HepG2 (cell line): ENCODE data around the gene NRN1L. TPM values are rescaled to one million over a fixed set of nuclear protein-coding genes. Genes with fewer than 3 reads are reported as not detected.

Source experiments
- ATAC-seq: fragments of 200-7000 bp; cut with Tn5 transposase; 3 replicates; pipeline ENCODE4 v1.9.1; 2020; ENCODE audit warnings: mild to moderate bottlenecking, moderate library complexity
- BruUV-seq: library from RNA; stranded (reverse); fragments of 400-500 nt; replicated peaks from 2 replicates; lab custom pipeline; 2021; lab: Mats Ljungman, UMichigan
- CTCF ChIA-PET: fragments of 300-600 bp; formaldehyde crosslinking; extraction: SDS; loops from one replicate; lab custom pipeline; 2021; ENCODE audit warnings: low total read pairs, inconsistent platforms, low intra/inter-chr PET ratio; lab: Yijun Ruan, JAX
- POLR2A ChIA-PET: fragments of 350-600 bp; sonication (Branson Sonifier 250); formaldehyde crosslinking; loops from one replicate; lab custom pipeline; 2020; ENCODE audit warnings: antibody characterized with exemption, inconsistent platforms; lab: Yijun Ruan, JAX
- DNase-seq: peaks from one replicate; pipeline ENCODE4 v3.0.0-alpha.2; 2015; ENCODE audit warnings: low spot score
- FAIRE-seq: peaks from 3 replicates; lab custom pipeline; 2011; peaks lifted over from hg19 to GRCh38; lab: Jason Lieb, UNC
- H2AFZ ChIP-seq: one replicate; pipeline ENCODE4 v1.6.1; 2011; ENCODE audit warnings: low read length, inconsistent platforms
- H3K27ac ChIP-seq: fragments of 300-600 bp; 3 replicates; pipeline ENCODE4 v1.8.0; 2011; ENCODE audit warnings: mixed run types, mild to moderate bottlenecking, mixed read lengths, low read length, inconsistent platforms; ENCODE audit not compliant: insufficient read depth; ENCODE audit errors: extremely low read length
- H3K27me3 ChIP-seq, 2 experiments: fragments of 200-600 bp in 1 of 2; 2 replicates in 1 of 2; 3 replicates in 1 of 2; pipeline versions ENCODE4 v1.6.0 to v1.8.0; 2011; ENCODE audit warnings: low read length in 2 of 2, mild to moderate bottlenecking in 2 of 2, moderate library complexity in 2 of 2, inconsistent platforms in 1 of 2; ENCODE audit not compliant: insufficient read depth in 2 of 2, control insufficient read depth in 1 of 2
- H3K36me3 ChIP-seq, 2 experiments: fragments of 200-600 bp in 1 of 2; replicated peaks in 1 of 2; 2 replicates in 1 of 2; 3 replicates in 1 of 2; pipeline versions ENCODE4 v1.5.1 to v1.8.0; 2011; ENCODE audit warnings: low read length in 2 of 2, inconsistent platforms in 1 of 2; ENCODE audit not compliant: insufficient read depth in 2 of 2, control insufficient read depth in 1 of 2
- H3K4me1 ChIP-seq: 2 replicates; pipeline ENCODE4 v1.5.1; 2012; ENCODE audit warnings: low read length, inconsistent platforms; ENCODE audit not compliant: insufficient read depth
- H3K4me2 ChIP-seq: 2 replicates; pipeline ENCODE4 v1.6.0; 2011; ENCODE audit warnings: low read depth, low read length, inconsistent platforms
- H3K4me3 ChIP-seq, 3 experiments: fragments of 200-600 bp in 1 of 3; sonication (generic), shearing (Covaris generic) in 1 of 3; replicated peaks in 1 of 3; 2 replicates each; pipeline ENCODE4 v1.5.1; 2011 to 2016; ENCODE audit warnings: low read length in 3 of 3, inconsistent platforms in 2 of 3, low read depth in 2 of 3, mild to moderate bottlenecking in 2 of 3, control low read depth in 1 of 3, mixed read lengths in 1 of 3; ENCODE audit not compliant: insufficient read depth in 1 of 3
- H3K79me2 ChIP-seq: one replicate; pipeline ENCODE4 v1.6.1; 2011; ENCODE audit warnings: low read length, inconsistent platforms; ENCODE audit not compliant: insufficient read depth
- H3K9ac ChIP-seq: 2 replicates; pipeline ENCODE4 v1.6.0; 2011; ENCODE audit warnings: mild to moderate bottlenecking, low read depth, low read length, inconsistent platforms; ENCODE audit not compliant: insufficient read depth
- H3K9me3 ChIP-seq: 2 replicates; pipeline ENCODE4 v1.5.1; 2012; ENCODE audit warnings: mild to moderate bottlenecking, low read length
- H4K20me1 ChIP-seq: 2 replicates; pipeline ENCODE4 v1.6.0; 2011; ENCODE audit warnings: inconsistent platforms, mild to moderate bottlenecking, low read length, moderate library complexity; ENCODE audit not compliant: insufficient read depth
- ATF2 ChIP-seq: sonication (generic); formaldehyde crosslinking; IDR thresholded peaks from 2 replicates; pipeline ENCODE4 v1.4.0; 2020; ENCODE audit warnings: missing genetic modification reagents
- EP300 ChIP-seq, 3 experiments: sonication (generic) in 1 of 3; formaldehyde crosslinking in 1 of 3; IDR thresholded peaks; 2 replicates each; pipeline versions ENCODE4 v1.5.1 to v1.6.1; 2011 to 2020; ENCODE audit warnings: low read depth in 2 of 3, low read length in 2 of 3, borderline replicate concordance in 1 of 3, improper control_type of control experiment in 1 of 3, mild to moderate bottlenecking in 1 of 3, missing genetic modification reagents in 1 of 3, moderate library complexity in 1 of 3
- HMG20B ChIP-seq: conservative IDR thresholded peaks from 2 replicates; pipeline ENCODE4 v1.6.1; 2016; ENCODE audit warnings: missing genetic modification reagents, missing compliant biosample characterization
- HNRNPH1 ChIP-seq: fragments of 200-400 bp; formaldehyde crosslinking; optimal IDR thresholded peaks from 2 replicates; pipeline ENCODE3; 2017; ENCODE audit warnings: mild to moderate bottlenecking, low read depth, low read length
- KMT2A ChIP-seq: sonication (generic); formaldehyde crosslinking; IDR thresholded peaks from 2 replicates; pipeline ENCODE4 v1.4.0; 2020; ENCODE audit warnings: missing genetic modification reagents
- MAFK ChIP-seq, 2 experiments: IDR thresholded peaks in 1 of 2; conservative IDR thresholded peaks in 1 of 2; 2 replicates each; pipeline ENCODE4 v1.6.1; 2011; ENCODE audit warnings: improper control_type of control experiment in 2 of 2, low read length in 2 of 2
- MAZ ChIP-seq, 2 experiments: sonication (generic) in 1 of 2; formaldehyde crosslinking in 1 of 2; IDR thresholded peaks; 2 replicates each; pipeline versions ENCODE4 v1.5.0 to v1.6.1; 2012 to 2020; ENCODE audit warnings: low read depth in 2 of 2, mild to moderate bottlenecking in 2 of 2, borderline replicate concordance in 1 of 2, improper control_type of control experiment in 1 of 2, low read length in 1 of 2, missing genetic modification reagents in 1 of 2, moderate library complexity in 1 of 2
- UBTF ChIP-seq: sonication (generic); formaldehyde crosslinking; IDR thresholded peaks from 2 replicates; pipeline ENCODE4 v1.4.0; 2020; ENCODE audit warnings: mild to moderate bottlenecking, missing genetic modification reagents
- ZFY ChIP-seq: sonication (generic); formaldehyde crosslinking; IDR thresholded peaks from 2 replicates; pipeline ENCODE4 v1.4.0; 2020; ENCODE audit warnings: missing genetic modification reagents
- ZNF280B ChIP-seq: sonication (generic); formaldehyde crosslinking; IDR thresholded peaks from 2 replicates; pipeline ENCODE4 v1.5.0; 2020; ENCODE audit warnings: missing genetic modification reagents, mild to moderate bottlenecking, borderline replicate concordance
- ZNF44 ChIP-seq: sonication (generic); formaldehyde crosslinking; IDR thresholded peaks from 2 replicates; pipeline ENCODE4 v1.5.1; 2020; ENCODE audit warnings: mild to moderate bottlenecking, missing genetic modification reagents
- ZNF530 ChIP-seq: sonication (generic); formaldehyde crosslinking; IDR thresholded peaks from 2 replicates; pipeline ENCODE4 v1.5.0; 2020; ENCODE audit warnings: low read depth, mild to moderate bottlenecking, missing genetic modification reagents
- ZNF614 ChIP-seq: IDR thresholded peaks from 2 replicates; pipeline ENCODE4 v1.6.1; 2018; ENCODE audit warnings: missing biosample characterization, missing genetic modification reagents, inconsistent platforms, borderline replicate concordance
- ZNF619 ChIP-seq: sonication (generic); formaldehyde crosslinking; IDR thresholded peaks from 2 replicates; pipeline ENCODE4 v1.4.0; 2020; ENCODE audit warnings: mild to moderate bottlenecking, missing genetic modification reagents
- WGBS: methylation state at CpG from one replicate; pipeline ENCODE4 v1.1.6; 2017; ENCODE audit warnings: low lambda C conversion rate; 5-methylcytosine and 5-hydroxymethylcytosine counted together
- in situ Hi-C: cut with HindIII; loops from 2 replicates; pipeline ENCODE4 v1.10.0; 2017; ENCODE audit warnings: low pct_unique_long_range_greater_than_20kb; ENCODE audit not compliant: extremely low pct_ligation_motif_present
- intact Hi-C: fragments of 100-400 bp; cut with micrococcal nuclease; formaldehyde crosslinking; loops from one replicate; pipeline ENCODE4 v1.10.0; 2022; ENCODE audit not compliant: unreplicated experiment
- polyA plus RNA-seq, 8 experiments: library from polyadenylated mRNA; depleted of rRNA in 3 of 8; stranded (reverse) in 7 of 8; unstranded in 1 of 8; fragments of >200 nt; fragmentation: Illumina TruSeq in 4 of 8; extraction: Trizol in 4 of 8; gene quantifications; 2 replicates each; pipeline versions ENCODE4 v1.2.1 to v1.2.3, GENCODE V29; 2011 to 2016; ENCODE audit warnings: low read depth in 4 of 8, missing spikeins in 1 of 8, mixed read lengths in 1 of 8; ENCODE audit not compliant: insufficient read depth in 1 of 8
- total RNA-seq, 5 experiments: library from RNA; depleted of rRNA; stranded (reverse); fragments of >200 nt; fragmentation: Illumina TruSeq; extraction: Trizol; gene quantifications; 2 replicates each; pipeline ENCODE4 v1.2.3, GENCODE V29; 2016; ENCODE audit warnings: low read depth in 1 of 5

NRN1L gene
- total and polyA plus RNA-seq, 2 of the 13 experiments (the other 11 are each of a cell fraction or from before 2014, with no cell fraction given): 0.53 to 1.2 TPM

GRCh38 chr16:67857547-67858233 lies 27.0 kb upstream of the NRN1L start:
- Histone ChIP-seq H3K36me3 (peaks cover 12 to 35% of the 10 kb centered on the region in 2 experiments), H3K9ac (peak overlapping the region; percentile 72), H3K27ac (peak overlapping the region; percentile 89), H3K4me3 (peak overlapping the region in 1 of 3 experiments; percentile 35; a peak in 2 of 6 replicates), H3K4me2 (peak overlapping the region; percentile 65), H3K27me3 (no peaks in the 10 kb centered on the region), H2AFZ (no peak overlapping the region), H3K79me2 (peaks cover 94% of the 10 kb centered on the region), H3K4me1 (peaks cover 64% of the 10 kb centered on the region), H3K9me3 (no peaks in the 10 kb centered on the region), H4K20me1 (peaks cover 61% of the 10 kb centered on the region)
- ChIA-PET CTCF (interaction anchor here (1.0 kb wide), 1 partner anchor 41 kb away, joined by 6 read pairs; no protein-coding TSS in a partner anchor), POLR2A (interaction anchor here (0.8 to 3.3 kb wide), 10 partner anchors 10 to 106 kb away, joined by 3 to 21 read pairs (median 5); partner anchors contain the start of genes CENPT, EDC4, LCAT and NUTF2)
- DNase-seq: peak; percentile 96
- intact Hi-C loops (loop anchor here (1.0 kb wide), 1 partner anchor 11 kb away; the partner anchor contains the start of gene NUTF2), in situ Hi-C loops (no loop called here)
- 37% methylated on average over 3 of the region's 3 CpGs for WGBS
- no TSS peak for BruUV-seq
- FAIRE-seq: peak; percentile 97
- ATAC-seq: peak; percentile 94
- no peak for TF ChIP-seq ZNF614 (CRISPR knock-in tag)
- no peak for TF ChIP-seq KMT2A (CRISPR knock-in tag)
- peak; percentile 7; the same call in 1 of the 2 replicates for TF ChIP-seq UBTF
- TF ChIP-seq HNRNPH1: no peak
- TF ChIP-seq ATF2 (CRISPR knock-in tag): no peak
- no peak for TF ChIP-seq ZNF280B (CRISPR knock-in tag)
- no peak for TF ChIP-seq ZNF530 (CRISPR knock-in tag)
- peak; percentile 42; the same call in 1 of the 2 replicates for TF ChIP-seq MAZ (IDR thresholded peaks at IDR 0.05; ENCODE audit: borderline replicate concordance, low read depth, low read length)
- 0 out of 2 replicates have a peak, but pooled peaks have one; percentile 43 for TF ChIP-seq MAZ (CRISPR knock-in tag; IDR thresholded peaks at IDR 0.05; ENCODE audit: low read depth)
- TF ChIP-seq ZNF44 (CRISPR knock-in tag): peak; percentile 55; the same call in 1 of the 2 replicates
- peak in 1 of 2 experiments; percentile 24; a peak in 2 of 4 replicates for TF ChIP-seq MAFK (conservative IDR thresholded peaks at IDR 0.05 in 1 of 2, IDR thresholded peaks at IDR 0.05 in 1 of 2; ENCODE audit: low read length in 2 of 2)
- TF ChIP-seq HMG20B (CRISPR knock-in tag): no peak
- peak; percentile 77 to 83; a peak in 3 of 4 replicates for TF ChIP-seq EP300 (IDR thresholded peaks at IDR 0.05; ENCODE audit: low read depth in 2 of 2, low read length in 2 of 2)
- TF ChIP-seq EP300 (CRISPR knock-in tag; IDR thresholded peaks at IDR 0.05; ENCODE audit: borderline replicate concordance): peak; percentile 57; the same call in 1 of the 2 replicates
- TF ChIP-seq ZFY: 0 out of 2 replicates have a peak, but pooled peaks have one; percentile 25
- no peak for TF ChIP-seq ZNF619 (CRISPR knock-in tag)
